ENCODE measurements around the gene MYZAP. TPM values are rescaled to one million over a fixed set of nuclear protein-coding genes. Genes with fewer than 3 reads are reported as not detected.
A peak's percentile ranks its signal among the peaks of the same experiment; 100 is the strongest.

Gene MYZAP
- total RNA-seq, result under 1 TPM in 1 of 2 donors, not detected in 1; 0.24 TPM

- DNase-seq (peak; percentile 52), ATAC-seq (replicated peaks in 1 of 2) (peak; percentile 85 to 87)
- no peaks in the 10 kb centered on the region for H3K36me3 Mint-ChIP-seq (ENCODE audit: insufficient read depth in 2 of 2)
- H3K27me3 Mint-ChIP-seq (ENCODE audit: low read depth), result peaks cover 21% of the 10 kb centered on the region
- peaks cover 33% of the 10 kb centered on the region for H3K4me1 Mint-ChIP-seq (ENCODE audit: low read depth)
- H3K4me3 Mint-ChIP-seq, result peak within 1 kb of the TSS; percentile 74 to 81
- H3K27ac Mint-ChIP-seq, result no peak within 1 kb of the TSS
- no peaks in the 10 kb centered on the region for H3K9me3 Mint-ChIP-seq
Observed at GRCh38 chr15:57591822-57592367, at the start of gene MYZAP. Gene MYZAP, plus strand, starts transcription at chr15:57591904. Its CDS starts 131 bp downstream, at chr15:57592035.

- H3K27me3 Mint-ChIP-seq (ENCODE audit: low read depth), result peaks cover 21% of the 10 kb centered on the region
- ATAC-seq (replicated peaks in 1 of 2), result no peak
- H3K36me3 Mint-ChIP-seq (ENCODE audit: insufficient read depth in 2 of 2), result peaks cover 4% of the 10 kb centered on the region in 2 donors
- peaks cover 11% of the 10 kb centered on the region for H3K4me1 Mint-ChIP-seq (ENCODE audit: low read depth)
- no peak overlapping the region for H3K27ac Mint-ChIP-seq
- no peak for DNase-seq
- H3K9me3 Mint-ChIP-seq, result peaks cover 4 to 5% of the 10 kb centered on the region in 2 donors
- no peak overlapping the region for H3K4me3 Mint-ChIP-seq
Observed at GRCh38 chr15:57542505-57542817, 49.2 kb upstream of the MYZAP start.

- Mint-ChIP-seq H3K9me3 (peaks cover 4 to 5% of the 10 kb centered on the region in 2 donors), H3K4me1 (ENCODE audit: low read depth) (peaks cover 10% of the 10 kb centered on the region), H3K27me3 (ENCODE audit: low read depth) (peaks cover 20% of the 10 kb centered on the region), H3K4me3 (no peak overlapping the region), H3K27ac (no peak overlapping the region), H3K36me3 (ENCODE audit: insufficient read depth in 2 of 2) (peaks cover 4% of the 10 kb centered on the region in 2 donors)
- DNase-seq, result no peak
- ATAC-seq (replicated peaks in 1 of 2), result no peak
Observed at GRCh38 chr15:57544848-57545480, 46.7 kb upstream of the MYZAP start.

- Mint-ChIP-seq H3K4me1 (ENCODE audit: low read depth) (no peaks in the 10 kb centered on the region), H3K36me3 (ENCODE audit: insufficient read depth in 2 of 2) (no peaks in the 10 kb centered on the region), H3K27ac (no peak overlapping the region), H3K9me3 (no peaks in the 10 kb centered on the region), H3K4me3 (no peak overlapping the region), H3K27me3 (ENCODE audit: low read depth) (peaks cover 14% of the 10 kb centered on the region)
- ATAC-seq (replicated peaks in 1 of 2) (no peak), DNase-seq (no peak)
Observed at GRCh38 chr15:57545995-57546394, 45.7 kb upstream of the MYZAP start.

GRCh38 chr15:57547243-57547755 is 44.4 kb upstream of the MYZAP start:
- no peak overlapping the region for H3K27ac Mint-ChIP-seq
- no peaks in the 10 kb centered on the region for H3K9me3 Mint-ChIP-seq
- ATAC-seq (replicated peaks in 1 of 2), result no peak

GRCh38 chr15:57548351-57548750 is 43.4 kb upstream of the MYZAP start:
- peaks cover 9% of the 10 kb centered on the region for H3K27me3 Mint-ChIP-seq (ENCODE audit: low read depth)
- no peak overlapping the region for H3K4me3 Mint-ChIP-seq
- no peaks in the 10 kb centered on the region for H3K9me3 Mint-ChIP-seq
- no peak for ATAC-seq (replicated peaks in 1 of 2)
- no peak overlapping the region for H3K27ac Mint-ChIP-seq
- no peaks in the 10 kb centered on the region for H3K36me3 Mint-ChIP-seq (ENCODE audit: insufficient read depth in 2 of 2)
- no peak for DNase-seq
- no peaks in the 10 kb centered on the region for H3K4me1 Mint-ChIP-seq (ENCODE audit: low read depth)

More at GRCh38 chr15:57547243-57547755, 44.4 kb upstream of the MYZAP start:
- Mint-ChIP-seq H3K4me3 (no peak overlapping the region), H3K27me3 (ENCODE audit: low read depth) (peaks cover 14% of the 10 kb centered on the region), H3K36me3 (ENCODE audit: insufficient read depth in 2 of 2) (no peaks in the 10 kb centered on the region), H3K4me1 (ENCODE audit: low read depth) (no peaks in the 10 kb centered on the region)
- no peak for DNase-seq

GRCh38 chr15:57548835-57549234 is 42.9 kb upstream of the MYZAP start:
- Mint-ChIP-seq H3K36me3 (ENCODE audit: insufficient read depth in 2 of 2) (no peaks in the 10 kb centered on the region), H3K27me3 (ENCODE audit: low read depth) (peaks cover 8% of the 10 kb centered on the region), H3K4me1 (ENCODE audit: low read depth) (no peaks in the 10 kb centered on the region), H3K4me3 (no peak overlapping the region), H3K9me3 (no peaks in the 10 kb centered on the region), H3K27ac (no peak overlapping the region)
- ATAC-seq (replicated peaks in 1 of 2) (no peak), DNase-seq (no peak)

GRCh38 chr15:57549935-57550334 is 41.8 kb upstream of the MYZAP start:
- peaks cover 8% of the 10 kb centered on the region for H3K27me3 Mint-ChIP-seq (ENCODE audit: low read depth)
- H3K4me3 Mint-ChIP-seq, result no peak overlapping the region
- no peaks in the 10 kb centered on the region for H3K9me3 Mint-ChIP-seq
- no peaks in the 10 kb centered on the region for H3K36me3 Mint-ChIP-seq (ENCODE audit: insufficient read depth in 2 of 2)
- ATAC-seq (replicated peaks in 1 of 2) (no peak), DNase-seq (no peak)
- H3K27ac Mint-ChIP-seq, result no peak overlapping the region
- H3K4me1 Mint-ChIP-seq (ENCODE audit: low read depth), result no peaks in the 10 kb centered on the region

GRCh38 chr15:57550640-57551039 is 41.1 kb upstream of the MYZAP start:
- peaks cover 8% of the 10 kb centered on the region for H3K27me3 Mint-ChIP-seq (ENCODE audit: low read depth)

GRCh38 chr15:57551715-57552677 is 39.7 kb upstream of the MYZAP start:
- Mint-ChIP-seq H3K4me1 (ENCODE audit: low read depth) (no peaks in the 10 kb centered on the region), H3K27me3 (ENCODE audit: low read depth) (peaks cover 8% of the 10 kb centered on the region)

More at GRCh38 chr15:57550640-57551039, 41.1 kb upstream of the MYZAP start:
- no peak for DNase-seq
- H3K9me3 Mint-ChIP-seq, result no peaks in the 10 kb centered on the region
- no peak overlapping the region for H3K27ac Mint-ChIP-seq
- no peak for ATAC-seq (replicated peaks in 1 of 2)
- no peaks in the 10 kb centered on the region for H3K36me3 Mint-ChIP-seq (ENCODE audit: insufficient read depth in 2 of 2)
- H3K4me3 Mint-ChIP-seq, result no peak overlapping the region
- H3K4me1 Mint-ChIP-seq (ENCODE audit: low read depth), result no peaks in the 10 kb centered on the region

GRCh38 chr15:57552678-57553334 is 38.9 kb upstream of the MYZAP start:
- Mint-ChIP-seq H3K4me3 (no peak overlapping the region), H3K4me1 (ENCODE audit: low read depth) (no peaks in the 10 kb centered on the region), H3K9me3 (no peaks in the 10 kb centered on the region), H3K36me3 (ENCODE audit: insufficient read depth in 2 of 2) (no peaks in the 10 kb centered on the region), H3K27ac (no peak overlapping the region), H3K27me3 (ENCODE audit: low read depth) (peaks cover 8% of the 10 kb centered on the region)
- DNase-seq (no peak), ATAC-seq (replicated peaks in 1 of 2) (no peak)

More at GRCh38 chr15:57551715-57552677, 39.7 kb upstream of the MYZAP start:
- H3K27ac Mint-ChIP-seq, result no peak overlapping the region
- H3K9me3 Mint-ChIP-seq, result no peaks in the 10 kb centered on the region
- H3K36me3 Mint-ChIP-seq (ENCODE audit: insufficient read depth in 2 of 2), result no peaks in the 10 kb centered on the region
- DNase-seq, result no peak
- ATAC-seq (replicated peaks in 1 of 2), result no peak
- H3K4me3 Mint-ChIP-seq, result no peak overlapping the region

- Mint-ChIP-seq H3K4me3 (no peak overlapping the region), H3K27me3 (ENCODE audit: low read depth) (peaks cover under 1% of the 10 kb centered on the region), H3K36me3 (ENCODE audit: insufficient read depth in 2 of 2) (no peaks in the 10 kb centered on the region), H3K9me3 (no peaks in the 10 kb centered on the region), H3K27ac (no peak overlapping the region), H3K4me1 (ENCODE audit: low read depth) (no peaks in the 10 kb centered on the region)
- DNase-seq (no peak), ATAC-seq (replicated peaks in 1 of 2) (no peak)
Observed at GRCh38 chr15:57553526-57553925, 38.2 kb upstream of the MYZAP start.

Data from activated T-cell treated with anti-CD3 and anti-CD28 coated beads, Interleukin-2, amount 50 U/mL, for 72 hours (primary cell).